Fibroblast of lung (primary cell): ENCODE data around the gene FKBP9.
"Not testable (repeated sequence)": the region's sequence is repeated elsewhere in the genome, so short reads cannot be mapped to it uniquely, and the experiment has no call there.

Source experiments
- EZH2 ChIP-seq: IDR thresholded peaks from 2 replicates; pipeline ENCODE4 v1.5.1; 2012; ENCODE audit warnings: low read length, control low read depth, mild to moderate bottlenecking; ENCODE audit errors: missing control alignments
- TF ChIP-seq, protein P1 (sequence below), 2 donors: IDR thresholded peaks in 1 of 2; conservative IDR thresholded peaks in 1 of 2; 1 replicate in 1 of 2; 2 replicates in 1 of 2; pipeline ENCODE4 v1.5.1; 2011 to 2012; ENCODE audit warnings: low read length in 2 of 2, control low read depth in 1 of 2, inconsistent platforms in 1 of 2, low read depth in 1 of 2, mild to moderate bottlenecking in 1 of 2

DNA sequence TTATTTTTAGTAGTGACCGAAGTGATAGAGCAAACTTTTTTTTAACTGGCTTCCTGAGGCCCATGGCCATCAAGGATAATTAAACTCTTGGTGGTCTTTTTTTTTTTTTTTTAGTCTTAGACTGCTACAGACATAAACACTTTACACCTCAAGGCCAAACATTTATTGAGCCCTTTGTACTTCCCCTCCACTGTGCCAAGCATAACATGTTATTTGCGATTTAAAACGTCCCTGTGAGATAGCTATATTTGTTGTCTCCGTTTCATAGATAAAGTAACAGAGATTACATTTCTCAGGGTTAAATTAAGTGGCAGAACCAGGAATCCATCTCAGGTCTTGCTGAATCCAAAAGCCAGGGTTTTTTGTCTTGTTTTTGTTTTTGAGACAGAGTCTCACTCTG, 42.1 kb downstream of the FKBP9 start:
- TF ChIP-seq, protein P1, sequence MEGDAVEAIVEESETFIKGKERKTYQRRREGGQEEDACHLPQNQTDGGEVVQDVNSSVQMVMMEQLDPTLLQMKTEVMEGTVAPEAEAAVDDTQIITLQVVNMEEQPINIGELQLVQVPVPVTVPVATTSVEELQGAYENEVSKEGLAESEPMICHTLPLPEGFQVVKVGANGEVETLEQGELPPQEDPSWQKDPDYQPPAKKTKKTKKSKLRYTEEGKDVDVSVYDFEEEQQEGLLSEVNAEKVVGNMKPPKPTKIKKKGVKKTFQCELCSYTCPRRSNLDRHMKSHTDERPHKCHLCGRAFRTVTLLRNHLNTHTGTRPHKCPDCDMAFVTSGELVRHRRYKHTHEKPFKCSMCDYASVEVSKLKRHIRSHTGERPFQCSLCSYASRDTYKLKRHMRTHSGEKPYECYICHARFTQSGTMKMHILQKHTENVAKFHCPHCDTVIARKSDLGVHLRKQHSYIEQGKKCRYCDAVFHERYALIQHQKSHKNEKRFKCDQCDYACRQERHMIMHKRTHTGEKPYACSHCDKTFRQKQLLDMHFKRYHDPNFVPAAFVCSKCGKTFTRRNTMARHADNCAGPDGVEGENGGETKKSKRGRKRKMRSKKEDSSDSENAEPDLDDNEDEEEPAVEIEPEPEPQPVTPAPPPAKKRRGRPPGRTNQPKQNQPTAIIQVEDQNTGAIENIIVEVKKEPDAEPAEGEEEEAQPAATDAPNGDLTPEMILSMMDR (conservative IDR thresholded peaks at IDR 0.05 in 1 of 2, IDR thresholded peaks at IDR 0.05 in 1 of 2; ENCODE audit: low read depth in 1 of 2, low read length in 2 of 2) = not testable (repeated sequence)
- not testable (repeated sequence) for TF ChIP-seq EZH2
